Liver (tissue), 3 donors: ENCODE data around the gene ID4.

Source experiments
- CTCF ChIP-seq: fragments of 150-350 bp; IDR thresholded peaks from 2 replicates; pipeline ENCODE4 v1.5.1; 2017; ENCODE audit warnings: improper control_type of control experiment, low read depth, low read length; ENCODE audit not compliant: missing input control
- FOXA1 ChIP-seq: IDR thresholded peaks from 2 replicates; pipeline ENCODE4 v1.6.1; 2016; ENCODE audit warnings: antibody characterized with exemption
- RAD21 ChIP-seq, 2 donors: IDR thresholded peaks; 2 replicates each; pipeline ENCODE4 v1.6.1; 2016; ENCODE audit warnings: antibody characterized with exemption in 2 of 2, mild to moderate bottlenecking in 2 of 2
- RXRA ChIP-seq, 2 donors: IDR thresholded peaks; 2 replicates each; pipeline ENCODE4 v1.6.1; 2017 to 2018; ENCODE audit warnings: antibody characterized with exemption in 2 of 2, mild to moderate bottlenecking in 1 of 2
- SP1 ChIP-seq: IDR thresholded peaks from 2 replicates; pipeline ENCODE4 v1.6.1; 2018; ENCODE audit warnings: antibody characterized with exemption, mild to moderate bottlenecking
- TAF1 ChIP-seq: conservative IDR thresholded peaks from 2 replicates; pipeline ENCODE4 v1.6.1; 2016; ENCODE audit warnings: antibody characterized with exemption, mild to moderate bottlenecking
- YY1 ChIP-seq: IDR thresholded peaks from 2 replicates; pipeline ENCODE4 v1.6.1; 2016; ENCODE audit warnings: antibody characterized with exemption, mild to moderate bottlenecking
- TF ChIP-seq, protein P1 (sequence below): IDR thresholded peaks from 2 replicates; pipeline ENCODE4 v1.6.1; 2016; ENCODE audit warnings: antibody characterized with exemption
- TF ChIP-seq, protein P2 (sequence below): IDR thresholded peaks from 2 replicates; pipeline ENCODE4 v1.6.1; 2016; ENCODE audit warnings: antibody characterized with exemption, mild to moderate bottlenecking
- donor health status: healthy.
- donor health status: healthy.

- TF ChIP-seq CTCF (no peak), TAF1 (no peak), SP1 (no peak), FOXA1 (no peak), YY1 (no peak), RXRA (IDR thresholded peaks at IDR 0.05) (no peak), RAD21 (IDR thresholded peaks at IDR 0.05) (no peak)
- TF ChIP-seq, protein P1, sequence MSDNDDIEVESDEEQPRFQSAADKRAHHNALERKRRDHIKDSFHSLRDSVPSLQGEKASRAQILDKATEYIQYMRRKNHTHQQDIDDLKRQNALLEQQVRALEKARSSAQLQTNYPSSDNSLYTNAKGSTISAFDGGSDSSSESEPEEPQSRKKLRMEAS: no peak
- TF ChIP-seq, protein P2, sequence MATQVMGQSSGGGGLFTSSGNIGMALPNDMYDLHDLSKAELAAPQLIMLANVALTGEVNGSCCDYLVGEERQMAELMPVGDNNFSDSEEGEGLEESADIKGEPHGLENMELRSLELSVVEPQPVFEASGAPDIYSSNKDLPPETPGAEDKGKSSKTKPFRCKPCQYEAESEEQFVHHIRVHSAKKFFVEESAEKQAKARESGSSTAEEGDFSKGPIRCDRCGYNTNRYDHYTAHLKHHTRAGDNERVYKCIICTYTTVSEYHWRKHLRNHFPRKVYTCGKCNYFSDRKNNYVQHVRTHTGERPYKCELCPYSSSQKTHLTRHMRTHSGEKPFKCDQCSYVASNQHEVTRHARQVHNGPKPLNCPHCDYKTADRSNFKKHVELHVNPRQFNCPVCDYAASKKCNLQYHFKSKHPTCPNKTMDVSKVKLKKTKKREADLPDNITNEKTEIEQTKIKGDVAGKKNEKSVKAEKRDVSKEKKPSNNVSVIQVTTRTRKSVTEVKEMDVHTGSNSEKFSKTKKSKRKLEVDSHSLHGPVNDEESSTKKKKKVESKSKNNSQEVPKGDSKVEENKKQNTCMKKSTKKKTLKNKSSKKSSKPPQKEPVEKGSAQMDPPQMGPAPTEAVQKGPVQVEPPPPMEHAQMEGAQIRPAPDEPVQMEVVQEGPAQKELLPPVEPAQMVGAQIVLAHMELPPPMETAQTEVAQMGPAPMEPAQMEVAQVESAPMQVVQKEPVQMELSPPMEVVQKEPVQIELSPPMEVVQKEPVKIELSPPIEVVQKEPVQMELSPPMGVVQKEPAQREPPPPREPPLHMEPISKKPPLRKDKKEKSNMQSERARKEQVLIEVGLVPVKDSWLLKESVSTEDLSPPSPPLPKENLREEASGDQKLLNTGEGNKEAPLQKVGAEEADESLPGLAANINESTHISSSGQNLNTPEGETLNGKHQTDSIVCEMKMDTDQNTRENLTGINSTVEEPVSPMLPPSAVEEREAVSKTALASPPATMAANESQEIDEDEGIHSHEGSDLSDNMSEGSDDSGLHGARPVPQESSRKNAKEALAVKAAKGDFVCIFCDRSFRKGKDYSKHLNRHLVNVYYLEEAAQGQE: no peak
Observed at GRCh38 chr6:19806971-19807396, 30.2 kb upstream of the ID4 start.
